ENCODE measurements around the gene NECTIN4.

GRCh38 chr1:161069731-161070270 is 19.6 kb downstream of the NECTIN4 start, which contains the start of gene ARHGAP30:
- TF ChIP-seq REST (IDR thresholded peaks at IDR 0.05; ENCODE audit: low read depth): no peak
- TF ChIP-seq MAX (IDR thresholded peaks at IDR 0.05): no peak
- no peak for TF ChIP-seq TCF12 (IDR thresholded peaks at IDR 0.05; ENCODE audit: low read depth)
- no peak for TF ChIP-seq FOXM1 (IDR thresholded peaks at IDR 0.05; ENCODE audit: borderline replicate concordance, low read depth)
- TF ChIP-seq TAF1 (IDR thresholded peaks at IDR 0.05; ENCODE audit: low read depth): no peak
- no peak for TF ChIP-seq NFIC (IDR thresholded peaks at IDR 0.05)
- no peak for TF ChIP-seq EP300 (IDR thresholded peaks at IDR 0.05; ENCODE audit: borderline replicate concordance)
- TF ChIP-seq CREB1 (IDR thresholded peaks at IDR 0.05; ENCODE audit: low read depth): no peak
- TF ChIP-seq USF1 (IDR thresholded peaks at IDR 0.05): no peak
- TF ChIP-seq RAD21 (IDR thresholded peaks at IDR 0.05; ENCODE audit: low read depth): no peak
- no peak for TF ChIP-seq ZBTB7A (IDR thresholded peaks at IDR 0.05; ENCODE audit: low read depth)
- no peak for TF ChIP-seq CEBPB (IDR thresholded peaks at IDR 0.05)
- TF ChIP-seq TEAD4 (IDR thresholded peaks at IDR 0.05): no peak
- TF ChIP-seq YY1 (IDR thresholded peaks at IDR 0.05; ENCODE audit: low read depth): no peak
